Measurements from ENCODE around the gene LOXHD1. TPM values are rescaled to one million over a fixed set of nuclear protein-coding genes. Genes with fewer than 3 reads are reported as not detected.

The LOXHD1 gene
- total RNA-seq, 4 donors from 2014 or later, result 0.33 to 3.2 (median 0.65) TPM

- TF ChIP-seq, protein P1, sequence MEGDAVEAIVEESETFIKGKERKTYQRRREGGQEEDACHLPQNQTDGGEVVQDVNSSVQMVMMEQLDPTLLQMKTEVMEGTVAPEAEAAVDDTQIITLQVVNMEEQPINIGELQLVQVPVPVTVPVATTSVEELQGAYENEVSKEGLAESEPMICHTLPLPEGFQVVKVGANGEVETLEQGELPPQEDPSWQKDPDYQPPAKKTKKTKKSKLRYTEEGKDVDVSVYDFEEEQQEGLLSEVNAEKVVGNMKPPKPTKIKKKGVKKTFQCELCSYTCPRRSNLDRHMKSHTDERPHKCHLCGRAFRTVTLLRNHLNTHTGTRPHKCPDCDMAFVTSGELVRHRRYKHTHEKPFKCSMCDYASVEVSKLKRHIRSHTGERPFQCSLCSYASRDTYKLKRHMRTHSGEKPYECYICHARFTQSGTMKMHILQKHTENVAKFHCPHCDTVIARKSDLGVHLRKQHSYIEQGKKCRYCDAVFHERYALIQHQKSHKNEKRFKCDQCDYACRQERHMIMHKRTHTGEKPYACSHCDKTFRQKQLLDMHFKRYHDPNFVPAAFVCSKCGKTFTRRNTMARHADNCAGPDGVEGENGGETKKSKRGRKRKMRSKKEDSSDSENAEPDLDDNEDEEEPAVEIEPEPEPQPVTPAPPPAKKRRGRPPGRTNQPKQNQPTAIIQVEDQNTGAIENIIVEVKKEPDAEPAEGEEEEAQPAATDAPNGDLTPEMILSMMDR (IDR thresholded peaks at IDR 0.05; ENCODE audit: low read depth), result no peak
Measured at GRCh38 chr18:46437061-46437460, 220.0 kb downstream of the LOXHD1 start.

DNA sequence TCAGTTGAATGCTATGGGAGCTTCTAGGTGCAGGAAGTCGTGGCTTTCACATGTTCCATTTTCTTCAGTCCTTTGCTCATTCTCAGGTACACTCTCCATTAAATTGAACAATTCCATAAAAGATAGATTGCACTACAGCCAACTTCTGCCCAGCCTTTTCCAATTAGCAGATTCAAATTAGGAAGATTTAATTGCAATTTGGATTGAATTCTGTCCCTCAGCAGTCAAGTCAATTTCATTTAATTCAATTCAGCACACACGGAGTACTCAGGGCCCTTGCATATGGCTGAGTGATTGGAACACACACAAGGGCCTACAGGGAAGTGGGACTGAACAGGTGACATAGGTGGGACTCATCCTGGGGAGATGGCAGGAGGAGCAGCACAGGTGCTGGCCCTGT is 220.4 kb downstream of the LOXHD1 start:
- TF ChIP-seq, protein P1 (IDR thresholded peaks at IDR 0.05; ENCODE audit: low read depth), result no peak

GRCh38 chr18:46435031-46435430 is 222.0 kb downstream of the LOXHD1 start:
- TF ChIP-seq, protein P1 (IDR thresholded peaks at IDR 0.05; ENCODE audit: low read depth), result no peak

DNA sequence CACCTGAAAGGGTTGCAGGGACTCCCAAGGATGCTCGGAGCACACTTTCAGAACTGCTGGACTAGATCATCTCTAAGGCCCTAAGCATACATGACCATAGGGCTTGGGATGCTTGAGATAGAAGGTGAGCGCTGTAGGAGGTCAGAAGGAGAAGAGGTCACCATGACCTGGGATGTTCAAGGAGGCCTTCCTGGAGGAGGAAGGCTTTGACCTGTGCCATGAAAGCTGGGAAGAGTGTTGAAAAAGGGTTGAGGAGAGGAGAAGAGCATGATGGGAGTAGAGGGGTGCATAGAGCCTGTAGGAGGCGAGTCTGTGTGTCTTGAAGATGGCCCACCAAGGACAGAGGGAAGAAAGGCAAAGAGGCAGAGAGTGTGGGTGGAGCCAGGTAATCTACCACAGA is 222.4 kb downstream of the LOXHD1 start:
- TF ChIP-seq, protein P1 (IDR thresholded peaks at IDR 0.05; ENCODE audit: low read depth), result no peak

DNA sequence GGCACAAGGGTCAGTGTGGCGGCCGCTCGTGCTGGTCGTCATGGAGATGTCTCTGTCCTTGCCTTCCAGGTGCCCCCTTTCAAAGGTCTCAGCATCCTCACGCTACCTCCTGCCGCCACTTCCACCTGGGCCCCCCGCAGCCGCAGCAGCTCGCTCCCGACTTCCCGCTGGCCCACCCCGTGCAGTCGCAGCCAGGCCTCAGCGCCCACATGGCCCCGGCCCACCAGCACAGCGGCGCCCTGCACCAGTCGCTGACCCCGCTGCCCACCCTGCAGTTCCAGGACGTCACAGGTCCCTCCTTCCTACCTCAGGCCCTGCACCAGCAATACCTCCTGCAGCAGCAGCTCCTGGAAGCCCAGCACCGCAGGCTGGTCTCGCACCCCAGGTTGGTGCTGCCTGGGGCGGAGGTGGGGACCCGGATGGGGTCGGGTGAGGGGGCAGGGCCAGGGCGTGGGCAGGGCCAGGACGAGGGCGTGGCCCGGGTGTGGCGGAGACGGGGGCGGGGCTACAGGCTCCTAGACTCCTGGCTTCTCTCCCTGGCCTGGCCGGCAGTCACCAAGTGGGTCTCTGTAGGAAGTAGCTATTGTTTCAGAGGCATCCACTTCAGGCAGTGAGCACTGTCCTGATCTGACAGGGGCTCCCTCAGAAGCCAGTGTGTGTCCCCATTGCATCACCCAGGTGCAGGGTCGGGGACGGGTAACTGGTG is 223.7 kb downstream of the LOXHD1 start:
- TF ChIP-seq, protein P1 (IDR thresholded peaks at IDR 0.05; ENCODE audit: low read depth), result no peak

DNA sequence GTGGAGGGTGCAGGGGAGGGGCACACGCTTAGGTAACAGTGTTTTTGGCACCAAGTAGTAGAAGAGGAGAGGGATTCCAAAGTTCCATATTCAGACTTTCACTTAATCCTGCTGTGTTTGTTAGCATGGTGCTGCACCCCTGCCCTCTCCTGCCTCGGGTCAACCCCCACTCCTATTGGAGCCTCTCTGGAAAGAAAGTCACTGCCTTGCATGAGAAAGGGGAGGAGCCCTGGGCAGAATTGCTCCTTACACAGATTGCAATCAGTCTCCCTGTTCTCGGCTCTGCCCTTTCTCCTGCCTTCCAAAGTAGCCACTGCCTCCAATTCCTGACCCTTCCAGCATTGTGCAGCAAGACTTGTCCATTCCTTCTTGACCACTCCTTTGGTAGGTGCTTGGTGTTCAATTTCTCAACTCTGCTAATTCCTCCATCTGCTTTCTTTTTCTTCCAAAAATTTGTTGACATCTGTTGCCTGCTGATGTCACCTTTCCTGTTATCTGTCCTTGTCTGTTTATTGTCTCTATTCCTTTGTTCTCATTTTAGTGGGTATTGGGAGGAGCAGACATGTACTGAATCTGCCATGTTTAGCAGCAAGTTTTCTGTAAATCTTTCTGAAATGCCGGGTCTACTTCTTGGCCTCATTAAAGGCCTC is 225.4 kb downstream of the LOXHD1 start:
- TF ChIP-seq, protein P1 (IDR thresholded peaks at IDR 0.05; ENCODE audit: low read depth), result no peak

- TF ChIP-seq, protein P1 (IDR thresholded peaks at IDR 0.05; ENCODE audit: low read depth), result no peak
Measured at GRCh38 chr18:46429649-46430224, 227.3 kb downstream of the LOXHD1 start.
